Hindlimb muscle (tissue), 1 donor: ENCODE results near the gene BANF2. TPM values are rescaled to one million over a fixed set of nuclear protein-coding genes. Genes with fewer than 3 reads are reported as not detected.

Experiments used
- DNase-seq: peaks from one replicate; pipeline ENCODE4 v3.0.0-alpha.2; 2013
- polyA plus RNA-seq: library from polyadenylated mRNA; unstranded; fragments of 120-200 nt; gene quantifications from one replicate; pipeline ENCODE4 v1.2.1, GENCODE V29; 2013; ENCODE audit not compliant: insufficient read length

BANF2 gene
- polyA plus RNA-seq, 1 donor, result not detected

- no peak for DNase-seq
Measured at GRCh38 chr20:17664025-17664633, 35.6 kb upstream of the BANF2 start.

DNA sequence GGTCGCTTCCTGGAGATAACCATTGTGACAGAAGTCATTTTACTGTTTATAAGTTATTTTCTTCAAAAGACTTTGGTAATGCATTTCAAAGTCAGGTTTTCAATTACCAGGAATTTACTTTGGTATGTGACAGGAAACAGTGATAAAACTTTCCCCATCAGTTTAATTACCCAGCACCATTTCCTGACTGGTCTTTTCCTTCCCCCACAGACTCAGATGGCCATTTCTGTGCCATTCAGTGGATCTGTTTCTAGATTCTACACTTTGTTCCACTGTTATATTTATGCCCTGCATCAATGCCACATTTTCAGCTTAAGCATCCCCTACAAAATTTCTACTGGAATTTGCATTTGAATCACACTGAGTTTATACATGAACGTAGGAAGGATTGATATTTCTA lies 34.0 kb upstream of the BANF2 start:
- no peak for DNase-seq

GRCh38 chr20:17666481-17666880 lies 33.3 kb upstream of the BANF2 start:
- peak; percentile 66 for DNase-seq

DNA sequence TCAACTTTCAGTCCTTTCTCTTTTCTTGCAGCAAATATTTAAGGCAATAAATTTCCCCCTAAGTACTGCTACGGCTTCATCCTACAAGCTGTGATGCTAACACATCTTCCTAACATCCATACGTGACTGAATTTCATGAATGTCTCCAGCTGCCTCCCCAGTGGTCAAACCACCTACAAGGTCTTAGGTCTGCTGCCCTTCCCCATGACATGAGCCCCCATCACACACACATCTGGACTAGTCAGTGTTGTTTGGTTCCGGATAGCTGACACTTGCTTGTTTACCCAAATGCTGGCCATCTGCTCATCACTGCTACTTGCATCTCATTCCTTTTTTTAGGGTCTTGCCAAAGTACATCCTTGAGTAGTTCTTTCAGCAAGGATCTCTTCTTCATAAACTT lies 32.3 kb upstream of the BANF2 start:
- DNase-seq, result no peak

DNA sequence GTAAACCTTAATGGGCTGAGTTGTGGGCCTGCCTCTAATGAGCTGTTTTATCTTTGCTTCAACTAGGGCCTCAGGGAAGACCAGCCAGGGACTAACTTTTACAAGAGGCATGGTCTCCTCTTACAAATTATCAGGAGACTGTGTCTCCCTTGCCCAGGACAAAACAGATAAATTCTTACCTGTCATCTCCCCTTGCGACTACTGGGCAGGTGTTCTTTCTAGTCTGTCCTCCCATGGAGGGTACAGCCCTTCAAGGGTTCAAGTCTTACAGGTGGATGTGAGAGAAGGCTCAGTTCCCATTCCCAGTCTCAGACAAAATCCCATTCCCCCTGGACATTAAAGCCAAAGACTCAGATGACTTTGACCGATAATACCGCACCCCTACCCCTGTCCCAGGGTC lies 31.3 kb upstream of the BANF2 start:
- DNase-seq, result no peak

DNA sequence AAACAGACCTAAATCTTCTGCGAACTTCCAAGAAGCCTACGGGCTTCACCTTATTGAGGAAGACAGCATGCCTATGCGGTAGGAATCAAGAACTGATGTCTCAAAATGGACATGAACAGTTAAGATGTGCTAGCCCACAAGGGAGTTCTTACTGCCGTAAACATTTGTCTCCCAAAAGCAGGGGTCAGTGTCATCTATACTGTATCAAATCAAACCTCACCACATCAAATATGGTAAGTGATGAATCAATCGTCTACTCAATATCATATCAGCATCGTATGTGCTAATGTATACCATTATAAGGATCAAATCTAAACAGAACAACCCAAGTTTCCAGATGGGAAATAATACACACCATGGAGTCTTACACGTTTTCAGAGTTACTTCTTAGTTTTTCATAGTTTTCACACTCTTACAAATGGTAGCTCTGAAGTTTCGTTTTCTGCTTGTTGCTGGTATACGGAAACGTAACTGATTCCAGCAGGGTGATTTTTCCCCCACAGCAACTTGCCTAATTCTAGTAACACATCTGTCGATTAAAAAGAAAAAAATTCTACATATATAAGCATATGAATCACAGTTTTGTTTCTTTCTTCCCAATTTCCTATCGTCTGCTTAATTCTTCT lies 30.3 kb upstream of the BANF2 start:
- no peak for DNase-seq

DNA sequence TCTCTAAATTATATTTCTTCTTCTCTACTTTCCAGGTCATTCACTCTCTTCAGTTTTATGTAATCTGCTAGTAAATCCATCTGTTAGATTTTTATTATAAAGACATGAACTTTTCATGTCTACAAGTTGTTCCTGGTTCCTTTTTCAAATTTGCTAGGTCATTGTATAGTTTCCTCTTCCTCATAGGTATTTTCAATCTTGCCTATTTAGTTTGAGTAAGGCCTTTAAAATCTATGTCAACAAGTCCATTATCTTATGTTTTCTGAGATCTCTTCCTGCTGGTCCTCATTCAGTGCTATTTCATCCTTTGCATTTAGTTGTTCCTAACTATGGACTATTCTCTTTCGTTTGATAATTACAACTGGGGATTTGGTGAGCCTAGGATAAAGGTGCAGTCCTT lies 28.8 kb upstream of the BANF2 start:
- DNase-seq, result no peak

DNA sequence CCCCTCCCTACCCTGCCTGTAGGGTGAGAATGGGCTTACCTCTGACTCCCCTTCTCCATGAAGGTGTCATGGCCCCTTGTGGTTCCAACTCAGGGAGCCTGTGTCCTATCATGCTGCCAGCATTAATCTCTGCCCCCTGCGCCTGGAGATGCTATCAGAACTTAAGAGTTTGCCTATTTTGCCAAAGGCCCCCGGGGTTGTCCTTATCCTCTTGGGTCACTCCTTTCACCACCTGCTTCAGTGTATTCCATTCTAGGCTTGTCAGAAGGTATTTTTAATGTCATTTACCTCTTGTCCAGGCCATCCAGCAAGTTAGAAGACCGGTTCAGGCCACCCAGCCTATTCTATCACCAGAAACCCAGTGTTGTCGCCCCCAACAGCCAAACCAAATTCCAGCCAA lies 28.2 kb upstream of the BANF2 start:
- no peak for DNase-seq

GRCh38 chr20:17673084-17673483 lies 26.7 kb upstream of the BANF2 start:
- no peak for DNase-seq

- DNase-seq, result no peak
Measured at GRCh38 chr20:17674722-17675518, 24.8 kb upstream of the BANF2 start.

DNA sequence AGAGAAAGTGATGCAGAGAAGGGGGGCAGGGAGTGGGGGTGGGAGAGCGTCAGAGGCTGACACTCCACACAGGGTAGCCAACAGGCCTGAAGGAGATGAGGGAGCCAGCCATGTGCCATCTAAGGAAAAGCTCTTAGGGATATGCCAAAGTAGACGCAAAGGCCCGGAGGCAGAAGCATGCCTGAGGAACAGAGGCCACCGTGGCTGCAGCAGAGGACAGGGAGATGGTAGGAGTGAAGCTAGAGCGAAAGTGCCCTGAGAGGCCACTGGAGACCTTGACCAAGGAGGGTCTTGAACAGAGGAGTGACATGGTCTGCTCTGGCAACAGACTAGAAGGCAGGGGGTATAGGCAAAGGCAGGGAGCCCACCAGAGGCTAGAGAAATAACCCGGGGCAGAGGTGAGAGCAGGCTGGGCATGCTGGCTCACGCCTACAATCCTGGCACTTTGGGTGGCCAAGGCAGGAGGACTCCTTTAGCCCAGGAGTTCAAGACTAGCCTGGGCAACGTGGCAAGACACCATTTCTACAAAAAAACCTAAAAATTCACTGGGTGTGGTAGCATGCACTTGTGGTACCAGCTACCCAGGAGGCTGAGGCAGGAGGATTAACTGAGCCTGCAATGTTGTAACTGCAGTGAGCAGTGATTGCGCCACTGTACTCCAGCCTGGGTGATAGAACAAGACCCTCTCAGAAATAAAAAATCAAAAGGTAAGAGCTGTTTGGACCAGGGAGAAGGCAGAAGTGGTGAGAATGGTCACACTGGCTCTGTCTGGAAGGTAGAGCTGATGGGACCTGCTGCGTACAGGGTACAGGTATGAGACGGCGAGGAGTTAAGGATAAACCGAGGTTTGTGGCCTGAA lies 24.0 kb upstream of the BANF2 start:
- no peak for DNase-seq

- no peak for DNase-seq
Measured at GRCh38 chr20:17676378-17676759, 23.4 kb upstream of the BANF2 start.

GRCh38 chr20:17676942-17677341 lies 22.8 kb upstream of the BANF2 start:
- no peak for DNase-seq

GRCh38 chr20:17678295-17678694 lies 21.5 kb upstream of the BANF2 start:
- no peak for DNase-seq

- DNase-seq, result no peak
Measured at GRCh38 chr20:17678886-17679285, 20.9 kb upstream of the BANF2 start.

DNA sequence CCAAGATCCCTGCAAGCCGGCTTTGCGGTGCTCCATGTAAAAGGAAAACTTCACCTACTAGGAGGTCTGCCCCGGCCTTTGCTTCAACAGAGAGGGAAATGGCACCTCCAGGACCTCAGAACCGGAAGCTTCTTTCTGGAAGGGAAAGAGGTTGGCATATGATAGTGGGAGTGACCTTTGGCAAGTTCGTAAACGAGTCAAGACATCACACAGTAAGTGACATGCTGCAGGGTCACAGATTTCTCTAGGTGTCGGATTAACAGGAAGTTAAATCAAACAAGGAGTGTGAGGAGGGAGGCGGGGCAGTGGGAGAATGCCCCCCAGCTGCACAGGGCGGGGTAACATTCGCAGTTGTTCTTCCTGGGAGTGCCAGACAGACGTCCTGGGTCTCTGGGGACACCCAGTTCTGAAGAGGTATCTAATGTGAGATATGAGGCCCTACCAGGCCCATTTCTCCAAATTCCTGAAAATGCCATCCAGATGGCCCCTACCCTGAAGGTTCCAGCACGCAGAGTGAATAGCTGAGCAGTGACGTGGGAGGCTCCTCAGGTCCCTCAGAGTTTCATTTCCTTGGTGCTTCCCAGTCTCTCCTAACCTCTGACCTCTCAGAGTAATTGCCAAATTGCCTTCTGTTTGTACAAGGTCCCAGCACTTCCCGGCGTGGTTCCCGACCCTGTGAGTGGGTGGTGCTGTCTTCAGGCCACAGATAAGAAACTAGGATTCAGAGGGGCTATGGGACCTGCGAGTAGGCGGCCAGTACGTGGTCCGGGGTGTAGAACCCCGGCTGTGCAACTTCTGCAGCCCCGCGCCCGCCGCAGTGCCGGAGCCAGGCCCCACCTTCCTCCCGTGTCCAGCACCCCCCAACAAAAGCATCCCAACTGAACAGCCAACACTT lies 19.6 kb upstream of the BANF2 start:
- peak; percentile 47 for DNase-seq

GRCh38 chr20:17680836-17681725 lies 18.7 kb upstream of the BANF2 start:
- peak; percentile 87 for DNase-seq

DNA sequence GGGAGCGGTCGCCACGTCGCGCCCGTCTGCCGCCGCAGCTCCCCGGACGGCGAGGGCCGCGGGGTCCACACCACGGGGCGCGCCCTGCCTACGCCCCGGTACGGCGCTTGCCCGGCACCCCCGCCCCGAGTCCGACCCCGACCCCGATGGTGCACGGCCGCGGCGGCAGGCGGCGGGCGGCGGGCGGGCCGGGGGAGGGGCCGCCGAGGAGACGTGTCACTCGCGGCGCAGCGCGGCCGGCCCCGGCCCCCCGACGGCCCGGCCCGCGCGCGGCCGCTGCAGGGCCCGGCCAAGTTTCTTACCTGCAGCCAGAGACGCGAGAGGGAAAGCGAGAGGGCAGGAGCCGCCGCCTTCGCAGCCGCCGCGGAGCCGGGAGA lies 18.1 kb upstream of the BANF2 start:
- no peak for DNase-seq

- DNase-seq, result peak; percentile 97
Measured at GRCh38 chr20:17682103-17682888, 17.5 kb upstream of the BANF2 start, which contains the start of gene RRBP1. TSS of gene RRBP1 (minus strand) at chr20:17682242. CDS start at chr20:17660507, 21,735 bp downstream.

- no peak for DNase-seq
Measured at GRCh38 chr20:17682889-17683198, 16.9 kb upstream of the BANF2 start.
